Suprapubic skin (tissue), 3 donors: Measurements from ENCODE around the gene SLC18B1.

Experiments
- EP300 ChIP-seq: sonication (generic); formaldehyde crosslinking; IDR thresholded peaks from one replicate; pipeline ENCODE4 v1.6.1; 2017; ENCODE audit warnings: antibody characterized with exemption
- POLR2A ChIP-seq, 2 donors: fragments of 450-650 bp; IDR thresholded peaks; one replicate each; pipeline ENCODE4 v1.6.1; 2017; ENCODE audit warnings: antibody characterized with exemption in 2 of 2, mild to moderate bottlenecking in 2 of 2, moderate library complexity in 2 of 2
- TF ChIP-seq, protein P1 (sequence below), 2 donors: fragments of 200-600 bp in 1 of 2; fragments of 450-650 bp in 1 of 2; sonication (generic) in 1 of 2; IDR thresholded peaks; one replicate each; pipeline ENCODE4 v1.5.1; 2016 to 2019; ENCODE audit warnings: antibody characterized with exemption in 2 of 2, mild to moderate bottlenecking in 1 of 2, moderate library complexity in 1 of 2

GRCh38 chr6:132749111-132749510 lies 49.3 kb downstream of the SLC18B1 start:
- TF ChIP-seq, protein P1, sequence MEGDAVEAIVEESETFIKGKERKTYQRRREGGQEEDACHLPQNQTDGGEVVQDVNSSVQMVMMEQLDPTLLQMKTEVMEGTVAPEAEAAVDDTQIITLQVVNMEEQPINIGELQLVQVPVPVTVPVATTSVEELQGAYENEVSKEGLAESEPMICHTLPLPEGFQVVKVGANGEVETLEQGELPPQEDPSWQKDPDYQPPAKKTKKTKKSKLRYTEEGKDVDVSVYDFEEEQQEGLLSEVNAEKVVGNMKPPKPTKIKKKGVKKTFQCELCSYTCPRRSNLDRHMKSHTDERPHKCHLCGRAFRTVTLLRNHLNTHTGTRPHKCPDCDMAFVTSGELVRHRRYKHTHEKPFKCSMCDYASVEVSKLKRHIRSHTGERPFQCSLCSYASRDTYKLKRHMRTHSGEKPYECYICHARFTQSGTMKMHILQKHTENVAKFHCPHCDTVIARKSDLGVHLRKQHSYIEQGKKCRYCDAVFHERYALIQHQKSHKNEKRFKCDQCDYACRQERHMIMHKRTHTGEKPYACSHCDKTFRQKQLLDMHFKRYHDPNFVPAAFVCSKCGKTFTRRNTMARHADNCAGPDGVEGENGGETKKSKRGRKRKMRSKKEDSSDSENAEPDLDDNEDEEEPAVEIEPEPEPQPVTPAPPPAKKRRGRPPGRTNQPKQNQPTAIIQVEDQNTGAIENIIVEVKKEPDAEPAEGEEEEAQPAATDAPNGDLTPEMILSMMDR (IDR thresholded peaks at IDR 0.05) = no peak
- TF ChIP-seq EP300 (no peak), POLR2A (IDR thresholded peaks at IDR 0.05) (no peak)
